ENCODE results near the gene TBC1D30.

DNA sequence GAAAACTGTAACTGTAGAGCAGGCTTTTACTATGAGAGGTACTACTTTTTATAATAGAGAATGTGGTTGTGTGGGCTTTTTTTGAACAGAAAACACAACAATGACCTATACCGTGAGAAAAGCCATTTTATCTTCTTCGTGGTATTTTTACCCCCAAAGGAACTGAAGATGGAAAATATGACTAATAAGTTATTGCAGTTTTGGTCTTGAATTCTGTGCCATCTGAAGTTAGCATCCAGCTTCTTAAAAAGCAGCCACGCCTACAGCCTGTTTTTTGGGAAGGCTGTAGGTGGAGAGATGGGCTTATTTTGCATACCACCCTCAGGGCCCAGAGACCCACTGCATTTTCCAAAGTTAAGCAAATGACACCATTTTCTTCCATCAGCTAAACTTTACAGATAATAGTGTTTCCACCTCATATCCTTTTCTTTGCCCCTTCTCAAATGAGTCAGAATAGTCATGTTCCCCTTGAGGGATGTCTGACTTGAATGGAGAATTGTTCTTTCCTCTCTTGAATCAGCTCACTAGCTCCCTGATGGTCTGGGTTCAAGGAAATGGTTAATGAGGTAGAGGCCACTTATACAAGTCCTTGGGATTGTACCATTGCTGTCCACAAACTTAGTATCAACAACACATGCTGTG, 53.0 kb downstream of the TBC1D30 start:
- TF ChIP-seq, protein P1, sequence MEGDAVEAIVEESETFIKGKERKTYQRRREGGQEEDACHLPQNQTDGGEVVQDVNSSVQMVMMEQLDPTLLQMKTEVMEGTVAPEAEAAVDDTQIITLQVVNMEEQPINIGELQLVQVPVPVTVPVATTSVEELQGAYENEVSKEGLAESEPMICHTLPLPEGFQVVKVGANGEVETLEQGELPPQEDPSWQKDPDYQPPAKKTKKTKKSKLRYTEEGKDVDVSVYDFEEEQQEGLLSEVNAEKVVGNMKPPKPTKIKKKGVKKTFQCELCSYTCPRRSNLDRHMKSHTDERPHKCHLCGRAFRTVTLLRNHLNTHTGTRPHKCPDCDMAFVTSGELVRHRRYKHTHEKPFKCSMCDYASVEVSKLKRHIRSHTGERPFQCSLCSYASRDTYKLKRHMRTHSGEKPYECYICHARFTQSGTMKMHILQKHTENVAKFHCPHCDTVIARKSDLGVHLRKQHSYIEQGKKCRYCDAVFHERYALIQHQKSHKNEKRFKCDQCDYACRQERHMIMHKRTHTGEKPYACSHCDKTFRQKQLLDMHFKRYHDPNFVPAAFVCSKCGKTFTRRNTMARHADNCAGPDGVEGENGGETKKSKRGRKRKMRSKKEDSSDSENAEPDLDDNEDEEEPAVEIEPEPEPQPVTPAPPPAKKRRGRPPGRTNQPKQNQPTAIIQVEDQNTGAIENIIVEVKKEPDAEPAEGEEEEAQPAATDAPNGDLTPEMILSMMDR (conservative IDR thresholded peaks at IDR 0.05; ENCODE audit: low read depth, low read length): no peak
- no peak for TF ChIP-seq EZH2 (IDR thresholded peaks at IDR 0.05; ENCODE audit: borderline replicate concordance, low read depth, low read length, poor library complexity, severe bottlenecking)
